GM21390 (cell line): ENCODE data around the gene NCOA6.
"Not testable (repeated sequence)": the region's sequence is repeated elsewhere in the genome, so short reads cannot be mapped to it uniquely, and the experiment has no call there.

Source experiments
- ATAC-seq: cut with Tn5 transposase; IDR thresholded peaks from one replicate; pipeline ENCODE4 v1.9.1; 2021; ENCODE audit not compliant: unreplicated experiment

The NCOA6 gene

DNA sequence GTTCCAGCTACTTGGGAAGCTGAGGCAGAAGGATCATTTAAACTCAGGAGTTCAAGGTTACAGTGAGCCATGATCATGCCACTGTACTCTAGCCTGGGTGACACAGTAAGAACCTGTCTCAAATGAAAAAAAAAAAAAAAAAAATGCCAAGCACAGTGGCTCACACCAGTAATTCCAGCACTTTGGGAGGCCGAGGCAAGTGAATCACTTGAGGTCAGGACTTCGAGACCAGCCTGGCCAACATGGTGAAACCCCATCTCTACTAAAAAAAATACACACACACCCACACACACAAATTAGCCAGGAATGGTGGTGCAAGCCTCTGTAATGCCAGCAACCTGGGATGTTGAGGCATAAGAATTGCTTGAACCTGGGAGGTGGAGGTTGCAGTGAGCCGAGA is 102.9 kb downstream of the NCOA6 start:
- ATAC-seq, result not testable (repeated sequence)

DNA sequence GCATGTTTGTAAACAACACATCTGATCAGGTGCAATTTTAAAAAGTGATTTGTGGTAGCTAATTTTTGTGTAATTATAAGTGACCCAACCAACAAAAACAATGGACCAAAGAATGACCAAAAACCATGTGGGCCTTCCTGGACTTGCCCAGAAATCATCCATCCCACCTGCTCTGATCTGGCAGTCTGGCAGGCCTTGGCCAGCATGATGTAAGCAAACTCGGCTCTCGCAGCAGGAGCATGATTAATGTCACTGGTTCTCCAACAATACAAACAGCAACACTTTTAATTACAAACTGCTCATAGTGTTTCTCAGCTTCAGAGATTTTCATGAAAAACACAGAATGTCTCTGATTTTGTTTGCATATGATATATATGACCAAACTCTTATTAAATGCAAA is 105.2 kb downstream of the NCOA6 start:
- ATAC-seq, result no peak

DNA sequence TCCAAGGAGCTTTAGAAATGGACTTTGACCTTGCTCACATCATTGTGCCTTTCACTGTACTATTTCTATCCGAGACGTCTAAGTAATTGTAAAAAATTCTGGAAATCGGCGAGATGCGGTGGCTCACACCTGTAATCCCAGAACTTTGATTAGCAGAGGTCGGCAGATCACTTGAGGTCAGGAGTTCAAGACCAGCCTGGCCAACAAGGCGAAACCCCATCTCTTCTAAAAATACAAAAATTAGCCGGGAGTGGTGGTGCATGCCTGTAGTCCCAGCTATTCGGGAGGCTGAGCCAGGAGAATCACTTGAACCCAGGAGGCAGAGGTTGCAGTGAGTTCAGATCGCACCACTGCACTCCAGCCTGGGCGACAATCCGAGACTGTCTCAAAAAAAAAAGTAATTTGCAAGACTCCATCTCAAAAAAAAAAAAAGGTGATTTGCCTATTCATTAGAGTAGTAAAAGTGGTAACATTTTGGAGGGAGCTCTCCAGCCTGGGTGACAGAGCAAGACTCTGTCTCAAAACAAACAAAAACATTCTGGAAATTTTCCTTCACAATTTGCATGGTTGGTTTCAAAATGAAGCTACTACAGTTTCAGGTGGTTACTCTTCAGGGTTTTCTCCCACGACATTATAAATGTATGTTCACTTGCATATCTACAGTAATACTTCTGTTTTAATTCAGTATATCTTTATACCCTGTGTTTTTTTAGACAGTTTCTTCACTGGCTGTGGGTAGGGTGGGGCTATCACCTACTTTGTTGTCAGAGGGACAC is 106.0 kb downstream of the NCOA6 start:
- peak; percentile 84 for ATAC-seq

DNA sequence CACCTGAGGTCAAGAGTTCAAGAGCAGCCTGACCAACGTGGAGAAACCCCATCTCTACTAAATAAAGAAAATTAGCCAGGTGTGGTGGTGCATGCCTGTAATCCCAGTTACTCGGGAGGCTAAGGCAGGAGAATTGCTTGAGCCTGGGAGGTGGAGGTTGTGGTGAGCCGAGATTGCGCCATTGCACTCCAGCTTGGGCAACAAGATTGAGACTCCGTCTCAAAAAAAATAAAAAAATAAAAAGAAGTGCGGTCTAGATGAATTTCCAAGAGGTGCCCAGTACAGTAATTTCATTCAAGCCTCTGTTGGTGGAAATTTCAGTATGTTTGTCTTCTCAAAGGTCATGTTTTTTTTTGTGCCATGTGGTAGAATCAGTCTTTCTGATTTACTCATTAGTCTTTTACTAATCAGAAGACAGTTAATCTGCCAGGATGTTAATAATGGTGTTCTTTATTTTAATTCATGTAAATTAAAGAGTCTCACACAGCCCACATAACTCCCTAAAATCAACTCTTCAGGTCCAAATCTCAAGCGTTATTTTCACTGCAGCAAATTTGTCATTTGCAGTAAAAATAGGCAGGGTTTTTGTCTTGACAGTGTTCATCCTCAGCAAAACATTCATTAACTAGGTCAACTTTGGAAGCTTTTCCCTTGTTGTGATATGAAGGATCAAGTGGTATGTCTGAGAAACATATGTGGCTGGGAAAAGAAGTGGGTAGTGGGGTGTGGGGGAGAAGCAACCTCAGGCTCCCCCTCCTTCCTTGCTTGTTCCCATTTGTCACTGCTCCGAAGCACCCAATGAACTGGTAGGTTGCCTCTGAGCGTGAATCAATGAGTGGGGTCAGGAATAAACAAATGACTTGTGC is 108.0 kb downstream of the NCOA6 start:
- no peak for ATAC-seq

DNA sequence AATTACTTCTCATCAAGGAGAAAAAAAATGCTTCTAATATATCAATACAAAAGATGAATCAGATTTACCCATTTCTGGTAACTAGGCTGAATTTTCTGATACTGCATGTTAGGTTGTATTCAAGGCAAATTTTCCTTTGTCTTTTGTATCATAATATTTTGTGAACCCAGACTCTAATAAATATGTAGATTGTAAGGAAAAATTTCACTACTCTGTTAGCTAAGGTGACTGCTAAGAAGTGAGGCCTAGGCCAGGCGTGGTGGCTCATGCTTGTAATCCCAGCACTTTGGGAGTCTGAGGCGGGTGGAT is 108.6 kb downstream of the NCOA6 start:
- ATAC-seq, result no peak

DNA sequence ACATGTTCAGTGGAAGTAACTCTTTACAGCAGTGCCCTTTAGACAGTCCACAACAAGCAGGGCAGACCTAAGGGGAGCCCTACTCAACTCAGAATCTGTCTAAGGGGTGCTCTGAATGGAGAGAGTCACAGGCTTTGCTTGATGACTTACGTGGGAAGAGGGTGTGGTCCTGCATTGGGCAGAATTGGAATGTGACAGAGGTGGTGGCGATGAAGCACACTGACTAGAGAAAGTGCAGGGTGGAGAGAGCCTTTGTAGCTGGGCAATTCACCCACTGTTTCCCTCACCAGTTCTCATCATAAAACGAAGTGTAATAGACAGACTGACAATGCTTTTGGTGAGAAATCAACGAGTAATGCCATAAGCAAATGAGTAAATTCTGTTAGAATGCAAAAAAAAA is 110.1 kb downstream of the NCOA6 start:
- no peak for ATAC-seq

DNA sequence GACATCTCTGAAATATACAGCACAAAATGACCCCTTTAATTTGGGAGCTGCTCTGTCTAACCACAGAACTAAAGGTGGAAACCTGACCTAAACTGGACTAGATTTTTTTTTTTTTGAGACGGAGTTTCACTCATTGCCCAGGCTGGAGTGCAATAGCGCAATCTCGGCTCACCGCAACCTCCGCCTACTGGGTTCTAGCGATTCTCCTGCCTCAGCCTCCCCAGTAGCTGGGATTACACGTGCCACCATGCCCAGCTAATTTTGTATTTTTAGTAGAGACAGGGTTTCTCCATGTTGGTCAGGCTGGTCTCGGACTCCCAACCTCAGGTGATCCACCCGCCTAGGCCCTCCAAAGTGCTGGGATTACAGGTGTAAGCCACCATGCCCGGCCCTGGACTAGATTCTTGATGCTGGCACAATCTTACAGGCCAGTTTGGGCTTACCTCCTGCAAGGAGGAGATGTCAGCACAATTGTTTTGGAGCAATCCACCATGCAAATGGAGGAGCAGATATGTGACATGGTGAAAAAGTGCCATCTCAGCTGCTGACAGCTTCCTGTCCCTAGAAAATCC is 111.4 kb downstream of the NCOA6 start:
- ATAC-seq, result not testable (repeated sequence)

DNA sequence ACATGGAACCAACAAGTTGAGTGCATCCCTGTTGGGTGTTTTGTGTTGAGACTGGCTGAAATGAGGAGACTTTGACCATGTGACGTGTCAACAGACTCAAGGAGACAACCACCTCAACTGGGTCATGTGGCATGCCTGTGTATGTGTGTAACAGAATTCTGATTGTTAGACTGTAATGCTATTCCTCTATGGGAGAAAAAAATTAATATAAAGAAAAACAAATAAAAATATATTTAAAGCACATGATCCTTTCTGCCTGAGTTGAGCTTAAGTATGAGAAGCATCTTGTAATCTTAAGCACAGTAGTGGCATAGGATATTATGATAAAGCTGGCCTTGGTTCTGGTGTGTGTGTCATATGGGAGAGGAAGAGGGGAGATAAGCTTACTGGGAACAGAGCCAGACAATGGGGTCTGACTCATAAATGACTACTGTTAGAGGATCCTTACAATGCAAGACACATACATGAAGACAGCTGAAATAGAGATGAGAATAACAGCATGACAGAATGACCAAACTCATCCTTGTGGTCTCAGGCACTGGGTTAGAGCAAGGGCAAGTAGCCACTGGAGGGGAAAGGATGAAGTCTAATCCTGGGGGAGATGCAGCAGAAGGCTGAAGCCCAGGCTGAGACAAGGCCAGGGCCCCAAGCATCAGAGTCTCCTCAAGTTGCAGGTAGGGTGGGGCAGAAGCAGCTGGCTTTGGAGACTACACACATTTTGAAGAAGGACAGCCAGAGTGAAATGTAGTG is 112.1 kb downstream of the NCOA6 start:
- ATAC-seq, result no peak

DNA sequence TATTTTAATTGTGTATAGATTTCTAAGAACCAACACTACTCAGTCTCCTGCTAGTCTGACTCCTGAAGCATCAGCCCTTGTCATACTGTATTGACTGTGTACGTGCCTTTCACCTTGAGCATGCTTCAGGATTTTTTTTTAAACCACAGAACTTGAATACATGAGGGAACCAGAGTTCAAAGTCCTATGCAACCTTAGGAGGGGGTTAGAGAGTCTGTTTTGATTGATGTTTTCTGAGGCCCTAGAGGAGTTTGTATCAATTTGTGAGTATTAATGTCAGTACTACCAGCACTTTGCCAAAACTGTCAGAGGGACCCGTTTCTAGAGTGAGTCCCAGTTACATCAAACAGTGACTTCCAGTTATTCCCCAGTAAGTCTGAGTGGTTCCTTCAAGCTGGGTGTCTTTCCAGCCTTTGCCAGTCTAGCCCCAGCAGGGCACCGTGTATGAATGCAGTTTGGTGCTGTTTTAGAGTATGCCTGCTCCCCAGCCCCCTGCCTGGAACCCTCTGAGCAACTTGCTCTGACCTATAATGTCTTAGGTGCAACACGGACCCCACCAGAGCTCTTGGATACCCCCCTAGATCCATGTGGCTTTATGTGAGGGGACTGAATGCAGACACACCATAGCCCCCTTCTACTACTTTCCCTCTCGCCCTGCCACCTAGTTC is 112.8 kb downstream of the NCOA6 start:
- no peak for ATAC-seq

DNA sequence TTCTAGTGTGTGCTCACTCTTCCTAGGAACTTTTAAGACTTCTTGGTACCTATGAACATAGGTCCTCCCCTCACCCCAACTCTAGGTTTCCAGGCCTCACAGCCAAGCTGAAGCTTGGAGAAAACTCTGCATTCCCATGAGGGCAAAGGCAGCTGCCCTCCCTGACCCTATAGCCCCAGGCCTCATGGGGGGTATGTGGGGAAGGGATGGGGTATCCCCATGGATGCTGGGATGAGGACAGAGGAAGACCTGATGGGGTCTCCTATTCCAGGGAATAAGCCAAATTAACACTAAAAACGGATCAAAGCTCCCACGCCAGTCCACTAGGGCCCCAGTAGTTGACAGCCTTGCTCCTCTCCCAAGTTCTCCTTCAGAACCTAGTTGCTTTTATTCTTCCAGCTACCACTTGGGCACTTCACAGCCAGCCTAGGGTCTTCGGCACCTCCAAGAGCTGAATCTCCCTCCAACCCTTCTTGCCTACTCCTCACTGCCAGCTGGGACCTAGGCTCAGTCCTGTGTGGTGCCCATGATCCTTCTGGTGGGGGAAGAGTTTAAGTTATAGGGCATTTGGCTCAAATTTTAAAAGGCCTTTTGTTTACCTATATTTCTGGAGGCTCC is 113.5 kb downstream of the NCOA6 start:
- ATAC-seq, result no peak

DNA sequence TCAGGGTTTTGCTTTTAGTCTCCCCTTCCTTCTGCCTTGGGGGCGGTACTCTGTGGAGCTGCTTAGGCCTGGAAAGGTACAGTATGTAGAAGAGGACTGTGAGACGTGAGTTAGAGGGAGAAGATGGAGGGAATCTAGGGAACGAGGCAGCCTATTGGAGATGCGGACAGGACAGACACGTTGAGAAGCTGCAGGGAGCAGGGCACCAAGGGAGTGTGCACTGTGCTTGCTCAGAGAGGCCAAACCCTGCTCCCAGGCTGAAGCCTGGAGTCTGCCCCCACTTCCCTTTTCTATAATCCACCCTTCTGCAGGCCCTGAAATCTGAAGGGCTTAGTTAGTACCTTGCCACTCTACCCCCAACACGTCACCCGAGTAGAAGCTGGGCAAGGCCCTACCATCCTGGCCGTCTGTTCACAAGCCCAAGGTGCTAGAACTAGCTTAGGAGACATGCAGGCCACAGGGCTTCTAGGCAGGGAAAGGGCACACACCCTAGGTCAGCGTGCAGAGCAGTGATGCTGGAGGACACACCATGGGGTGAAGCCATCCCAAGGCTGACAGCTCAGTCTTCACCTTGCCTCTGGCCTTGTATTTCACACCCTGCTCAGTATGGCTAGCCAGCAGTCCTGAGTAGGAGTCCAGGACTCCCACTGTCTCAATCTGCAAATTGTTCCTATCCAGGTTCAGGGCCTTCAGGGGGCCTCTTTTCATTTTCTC is 114.4 kb downstream of the NCOA6 start:
- ATAC-seq, result no peak

DNA sequence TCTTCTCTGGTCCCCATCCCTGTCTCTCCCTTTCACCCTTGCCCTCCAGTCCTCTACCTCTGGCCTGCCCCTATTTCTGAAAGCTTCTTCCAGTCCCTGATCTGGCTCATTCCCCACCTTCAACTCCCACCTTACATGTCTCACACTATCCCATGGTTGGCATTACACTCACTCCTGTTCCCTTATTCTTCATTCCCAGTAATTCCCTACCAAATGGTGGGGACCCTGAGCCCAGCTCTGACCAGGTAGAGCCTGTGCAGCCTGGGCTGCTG is 114.9 kb downstream of the NCOA6 start:
- ATAC-seq, result no peak

DNA sequence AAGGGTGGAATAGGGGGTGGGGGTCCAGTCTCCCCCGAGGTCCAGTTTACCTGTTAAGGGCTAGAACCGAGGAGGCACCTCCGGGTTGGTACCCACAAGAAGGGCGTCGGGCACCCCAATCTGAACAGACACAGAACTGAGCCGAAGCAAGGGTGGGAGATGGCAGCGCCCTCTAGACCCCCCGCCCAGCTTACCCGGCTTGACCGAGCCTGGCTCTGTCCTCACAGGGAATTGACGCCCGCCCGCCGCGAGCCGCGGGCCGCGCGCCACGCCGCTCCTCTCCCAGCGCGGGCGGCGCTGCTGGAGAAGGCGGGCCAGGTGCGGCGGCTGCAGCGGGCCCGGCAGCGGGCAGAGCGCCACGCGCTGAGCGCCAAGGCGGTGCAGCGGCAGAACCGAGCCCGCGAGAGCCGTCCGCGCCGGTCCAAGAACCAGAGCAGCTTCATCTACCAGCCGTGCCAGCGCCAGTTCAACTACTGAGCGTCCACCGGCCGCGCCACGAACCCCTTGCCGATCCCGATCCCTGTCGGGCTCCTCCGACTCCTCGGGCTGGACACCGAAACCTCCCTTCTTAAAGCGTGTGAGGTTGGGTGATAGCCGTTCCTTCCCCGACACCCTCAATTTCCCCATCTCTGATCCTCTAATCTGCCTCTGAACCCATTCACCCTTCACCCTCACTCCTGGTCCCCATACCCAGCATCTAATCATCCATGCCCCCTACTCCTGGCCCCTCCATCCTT is 115.5 kb downstream of the NCOA6 start:
- no peak for ATAC-seq

DNA sequence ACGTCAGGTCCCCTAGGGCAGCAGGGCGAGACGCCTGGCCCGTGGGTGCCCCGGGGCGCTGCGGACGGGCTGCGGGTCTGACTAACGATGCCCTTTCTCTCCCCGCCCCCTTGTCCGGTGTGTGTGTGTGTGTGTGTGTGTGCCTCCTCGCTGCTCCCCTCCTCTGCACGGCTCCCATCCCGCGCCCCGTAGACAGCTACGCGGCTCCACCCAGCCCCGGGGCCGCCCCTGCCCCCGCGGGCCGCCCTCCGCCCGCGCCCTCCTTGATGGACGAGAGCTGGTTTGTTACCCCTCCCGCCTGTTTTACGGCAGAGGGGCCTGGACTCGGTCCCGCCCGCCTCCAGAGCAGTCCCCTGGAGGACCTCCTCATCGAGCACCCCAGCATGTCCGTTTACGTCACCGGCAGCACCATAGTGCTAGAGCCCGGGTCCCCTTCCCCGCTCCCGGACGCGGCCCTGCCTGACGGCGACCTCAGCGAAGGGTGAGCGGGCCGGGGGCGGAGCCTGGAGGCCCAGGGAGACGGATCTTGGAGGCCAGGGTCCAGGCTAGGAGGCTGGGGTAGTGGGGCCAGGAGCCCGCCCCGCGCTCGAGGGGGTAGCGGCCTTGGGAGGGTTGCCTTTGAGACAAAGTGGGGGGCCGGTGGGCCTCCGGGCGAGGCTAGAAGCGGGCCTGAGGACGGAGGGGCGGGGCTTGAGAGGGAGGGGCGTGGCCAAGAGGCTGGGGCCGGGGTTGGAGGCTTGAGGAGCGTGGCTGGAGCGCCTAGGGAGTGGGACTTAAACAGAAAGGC is 116.2 kb downstream of the NCOA6 start:
- peak; percentile 45 for ATAC-seq

DNA sequence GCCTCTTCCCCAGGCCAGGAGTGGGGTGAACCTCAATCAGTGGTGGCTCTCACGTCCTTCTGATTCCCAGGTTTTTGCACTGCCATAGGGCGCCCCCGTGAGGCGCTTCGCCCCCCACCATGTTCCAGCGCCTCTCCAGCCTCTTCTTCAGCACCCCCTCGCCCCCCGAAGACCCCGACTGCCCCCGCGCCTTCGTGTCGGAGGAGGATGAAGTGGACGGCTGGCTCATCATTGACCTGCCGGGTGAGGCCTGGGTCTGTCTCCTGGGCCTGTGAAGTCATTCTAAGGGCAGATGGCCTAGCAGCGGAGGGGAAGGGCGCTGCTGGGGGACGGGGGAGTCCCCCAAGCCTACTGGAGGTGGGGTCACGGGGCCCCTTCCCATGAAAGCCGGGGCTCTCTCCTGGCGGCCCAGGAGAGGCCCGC is 116.8 kb downstream of the NCOA6 start:
- no peak for ATAC-seq

DNA sequence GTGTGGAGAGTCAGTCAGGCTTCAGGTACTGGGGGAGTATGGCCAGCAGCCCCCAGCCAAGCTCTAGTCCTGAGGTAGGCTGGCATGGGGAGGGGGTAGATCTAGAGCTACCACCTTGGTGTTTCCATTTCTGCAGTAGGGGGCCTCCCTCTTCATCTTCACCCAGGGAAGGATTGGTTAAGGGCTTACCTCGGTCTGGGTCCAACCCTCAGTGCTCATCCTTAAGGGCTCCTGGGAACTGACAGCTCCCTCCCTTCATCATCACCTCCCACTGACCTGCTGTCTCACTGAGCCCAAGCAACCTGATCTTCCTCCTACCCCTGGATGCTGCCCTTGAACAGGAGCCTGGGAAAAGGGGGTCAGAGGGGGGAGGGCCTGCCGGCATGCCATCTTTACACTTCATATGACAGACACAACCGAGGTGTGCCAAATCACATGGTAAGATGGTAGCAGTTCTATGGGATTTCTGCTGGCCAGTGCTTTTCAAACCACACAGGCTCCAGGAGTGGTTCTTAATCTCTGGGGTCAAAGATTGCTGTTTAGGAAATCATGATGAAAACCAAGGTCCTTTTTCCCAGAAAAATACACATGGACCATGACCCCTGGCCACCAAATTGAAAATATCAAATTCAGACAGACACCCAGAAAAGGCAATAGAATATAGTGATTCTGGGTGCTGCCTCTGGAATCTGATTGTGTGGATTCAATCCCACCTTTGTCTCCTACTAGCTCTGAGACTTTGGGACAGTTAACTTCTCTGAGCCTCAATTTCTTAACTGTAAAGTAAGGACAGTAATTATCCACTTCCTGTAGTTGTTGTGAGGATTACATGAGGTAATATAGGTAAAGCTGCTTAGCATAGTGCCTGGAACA is 118.3 kb downstream of the NCOA6 start:
- ATAC-seq, result no peak

DNA sequence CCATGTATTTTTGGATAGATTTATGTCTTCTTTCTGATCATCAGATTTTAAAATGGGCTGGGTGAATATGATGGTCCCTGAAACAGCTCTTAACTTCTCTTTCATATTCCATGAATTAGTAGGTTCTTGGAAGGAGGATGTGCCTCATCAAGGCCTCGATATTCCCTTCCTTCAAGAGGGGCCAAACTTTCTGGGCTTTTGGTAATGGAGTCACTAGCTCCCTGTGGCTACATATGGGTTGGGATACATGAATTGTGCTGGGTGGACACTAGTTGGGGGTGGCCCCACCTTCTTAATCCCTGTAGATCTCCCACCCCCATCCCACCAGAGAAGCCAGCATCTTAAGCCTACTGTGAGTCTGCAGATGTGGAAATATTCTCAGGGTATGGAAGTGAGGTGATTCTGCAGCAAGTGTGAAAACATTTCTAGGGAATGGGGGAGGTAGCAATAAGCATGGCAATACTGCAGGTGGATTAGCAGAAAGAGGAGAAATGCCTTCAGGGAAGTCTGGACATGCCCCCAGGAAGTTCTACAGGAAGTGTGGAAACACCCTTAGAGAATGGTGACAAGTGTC is 119.1 kb downstream of the NCOA6 start:
- ATAC-seq, result no peak
